Left lung (tissue), 10 donors: ENCODE measurements around the gene BTF3L4. TPM values are rescaled to one million over a fixed set of nuclear protein-coding genes. Genes with fewer than 3 reads are reported as not detected.

Experiments
- ATAC-seq: fragments of 200-7000 bp; cut with Tn5 transposase; one replicate; pipeline ENCODE4 v1.9.1; 2020; ENCODE audit warnings: moderate library complexity
- DNase-seq, 4 donors: peaks; one replicate each; pipeline ENCODE4 v3.0.0-alpha.2; 2013 to 2020
- H3K27ac ChIP-seq, 2 donors: fragments of 200-600 bp; sonication (generic) in 1 of 2; one replicate each; pipeline versions ENCODE4 v1.5.0 to v1.8.0; 2020 to 2021
- H3K27me3 ChIP-seq, 2 donors: fragments of 200-600 bp; sonication (generic) in 1 of 2; one replicate each; pipeline versions ENCODE4 v1.5.0 to v1.8.0; 2020 to 2021
- H3K36me3 ChIP-seq, 2 donors: fragments of 200-600 bp; sonication (generic) in 1 of 2; one replicate each; pipeline versions ENCODE4 v1.5.0 to v1.8.0; 2020 to 2021
- H3K4me1 ChIP-seq, 2 donors: fragments of 200-600 bp; one replicate each; pipeline ENCODE4 v1.8.0; 2021
- H3K4me3 ChIP-seq, 2 donors: fragments of 200-600 bp; sonication (generic) in 1 of 2; one replicate each; pipeline versions ENCODE4 v1.5.0 to v1.8.0; 2020 to 2021; ENCODE audit warnings: mild to moderate bottlenecking in 1 of 2
- H3K9me3 ChIP-seq, 2 donors: fragments of 200-600 bp; sonication (generic) in 1 of 2; one replicate each; pipeline versions ENCODE4 v1.5.0 to v1.8.0; 2020 to 2021
- CTCF ChIP-seq, 2 donors: fragments of 200-600 bp; sonication (generic) in 1 of 2; IDR thresholded peaks; one replicate each; pipeline versions ENCODE4 v1.5.0 to v1.8.0; 2021; ENCODE audit warnings: antibody characterized with exemption in 2 of 2
- intact Hi-C, 2 donors: fragments of 100-400 bp; cut with DNase I; formaldehyde crosslinking; loops; one replicate each; pipeline versions ENCODE4 v1.11.2 to v1.14.2; 2022
- polyA plus RNA-seq, 6 donors: library from polyadenylated mRNA; unstranded; fragments of 120-200 nt; gene quantifications; one replicate each; pipeline ENCODE4 v1.2.1, GENCODE V29; 2013; ENCODE audit not compliant: insufficient read length in 6 of 6
- total RNA-seq, 2 donors: library from RNA; stranded (reverse); fragmentation: NEBNext Ultra II Directional; extraction: Animal tissue kit (Norgen Biotek cat#: 25700); gene quantifications; one replicate each; pipeline ENCODE4 v1.2.1, GENCODE V29; 2021
- donor health status: DM: no; HTN: yes; CAD: no.
- donor health status: DM: no; HTN: no; CAD: no.

Gene BTF3L4
- total and polyA plus RNA-seq, 8 donors, result 35.6 to 78.7 (median 71.4) TPM

- H3K4me3 ChIP-seq, result no peak overlapping the region
- H3K36me3 ChIP-seq, result no peaks in the 10 kb centered on the region
- no peak for ATAC-seq
- DNase-seq, result no peak
- H3K4me1 ChIP-seq, result no peaks in the 10 kb centered on the region
- no peak for TF ChIP-seq CTCF (IDR thresholded peaks at IDR 0.05)
- H3K9me3 ChIP-seq, result no peaks in the 10 kb centered on the region
- H3K27ac ChIP-seq, result no peak overlapping the region
- H3K27me3 ChIP-seq, result no peaks in the 10 kb centered on the region
- intact Hi-C loops, result no loop called here
Measured at GRCh38 chr1:52119301-52120079, 63.4 kb downstream of the BTF3L4 start.

GRCh38 chr1:52122384-52122783 lies 66.3 kb downstream of the BTF3L4 start:
- H3K27me3 ChIP-seq, result no peaks in the 10 kb centered on the region
- no peaks in the 10 kb centered on the region for H3K36me3 ChIP-seq
- no peak for ATAC-seq
- intact Hi-C loops, result no loop called here
- DNase-seq, result no peak
- H3K27ac ChIP-seq, result no peak overlapping the region
- no peak overlapping the region for H3K4me3 ChIP-seq
- H3K9me3 ChIP-seq, result no peaks in the 10 kb centered on the region
- TF ChIP-seq CTCF (IDR thresholded peaks at IDR 0.05), result no peak
- H3K4me1 ChIP-seq, result no peaks in the 10 kb centered on the region

GRCh38 chr1:52123622-52124021 lies 67.5 kb downstream of the BTF3L4 start:
- Histone ChIP-seq H3K9me3 (no peaks in the 10 kb centered on the region), H3K4me1 (no peaks in the 10 kb centered on the region), H3K27me3 (no peaks in the 10 kb centered on the region), H3K4me3 (no peak overlapping the region), H3K36me3 (no peaks in the 10 kb centered on the region), H3K27ac (no peak overlapping the region)
- intact Hi-C loops, result no loop called here
- ATAC-seq, result no peak
- no peak for DNase-seq
- TF ChIP-seq CTCF (IDR thresholded peaks at IDR 0.05), result no peak

- no peak overlapping the region for H3K4me3 ChIP-seq
- H3K9me3 ChIP-seq, result no peaks in the 10 kb centered on the region
- no peak for DNase-seq
- H3K36me3 ChIP-seq, result no peaks in the 10 kb centered on the region
- ATAC-seq, result no peak
- H3K27ac ChIP-seq, result no peak overlapping the region
- H3K4me1 ChIP-seq, result no peaks in the 10 kb centered on the region
- no peaks in the 10 kb centered on the region for H3K27me3 ChIP-seq
- intact Hi-C loops, result loop anchor here in 1 of 2 donors (5.0 kb wide), 1 partner anchor 171 kb away; no protein-coding TSS in a partner anchor
- no peak for TF ChIP-seq CTCF (IDR thresholded peaks at IDR 0.05)
Measured at GRCh38 chr1:52125736-52126359, 69.8 kb downstream of the BTF3L4 start.
